ENCODE data around the gene LHPP. TPM values are rescaled to one million over a fixed set of nuclear protein-coding genes. Genes with fewer than 3 reads are reported as not detected.
A peak's percentile ranks its signal among the peaks of the same experiment; 100 is the strongest.
"Not testable (repeated sequence)": the region's sequence is repeated elsewhere in the genome, so short reads cannot be mapped to it uniquely, and the experiment has no call there.

The LHPP gene
- total and polyA plus RNA-seq, 10 donors = 16.8 to 36.8 (median 23.5) TPM

DNA sequence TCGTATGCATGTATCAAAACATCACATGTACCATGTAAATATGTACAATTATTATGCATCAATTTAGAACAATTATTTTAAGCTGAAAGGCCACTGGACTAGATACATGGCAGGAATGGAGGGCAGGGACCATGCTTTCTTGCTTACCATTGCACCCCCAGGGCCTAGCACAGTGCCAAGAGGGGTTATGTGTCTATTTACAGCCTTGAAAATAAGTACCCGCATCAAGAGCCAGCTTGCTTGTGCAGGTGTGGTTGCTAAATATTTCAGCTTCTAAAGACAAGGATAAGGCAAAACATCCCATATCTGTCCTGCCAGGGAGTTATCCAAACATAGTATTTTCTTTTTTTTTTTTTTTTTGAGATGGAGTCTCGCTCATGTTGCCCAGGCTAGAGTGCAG is 28.2 kb upstream of the LHPP start:
- TF ChIP-seq, protein P1, sequence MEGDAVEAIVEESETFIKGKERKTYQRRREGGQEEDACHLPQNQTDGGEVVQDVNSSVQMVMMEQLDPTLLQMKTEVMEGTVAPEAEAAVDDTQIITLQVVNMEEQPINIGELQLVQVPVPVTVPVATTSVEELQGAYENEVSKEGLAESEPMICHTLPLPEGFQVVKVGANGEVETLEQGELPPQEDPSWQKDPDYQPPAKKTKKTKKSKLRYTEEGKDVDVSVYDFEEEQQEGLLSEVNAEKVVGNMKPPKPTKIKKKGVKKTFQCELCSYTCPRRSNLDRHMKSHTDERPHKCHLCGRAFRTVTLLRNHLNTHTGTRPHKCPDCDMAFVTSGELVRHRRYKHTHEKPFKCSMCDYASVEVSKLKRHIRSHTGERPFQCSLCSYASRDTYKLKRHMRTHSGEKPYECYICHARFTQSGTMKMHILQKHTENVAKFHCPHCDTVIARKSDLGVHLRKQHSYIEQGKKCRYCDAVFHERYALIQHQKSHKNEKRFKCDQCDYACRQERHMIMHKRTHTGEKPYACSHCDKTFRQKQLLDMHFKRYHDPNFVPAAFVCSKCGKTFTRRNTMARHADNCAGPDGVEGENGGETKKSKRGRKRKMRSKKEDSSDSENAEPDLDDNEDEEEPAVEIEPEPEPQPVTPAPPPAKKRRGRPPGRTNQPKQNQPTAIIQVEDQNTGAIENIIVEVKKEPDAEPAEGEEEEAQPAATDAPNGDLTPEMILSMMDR (IDR thresholded peaks at IDR 0.05 in 8 of 11, conservative IDR thresholded peaks at IDR 0.05 in 3 of 11) = no peak
- no peak for TF ChIP-seq POLR2A (IDR thresholded peaks at IDR 0.05)
- Histone ChIP-seq H3K36me3 (no peaks in the 10 kb centered on the region), H3K27ac (no peak overlapping the region), H3K4me1 (peaks cover 0 to 4% (median 0%) of the 10 kb centered on the region in 6 donors), H3K27me3 (replicated peaks in 1 of 7) (peaks cover 0 to 19% (median 0%) of the 10 kb centered on the region in 7 donors), H3K4me3 (no peak overlapping the region), H3K9me3 (no peaks in the 10 kb centered on the region)
- intact Hi-C loops (cut with DNase I; ENCODE audit: low total_unique reads) = no loop called here
- WGBS, 5 donors = 77 to 94% (median 87%) methylated on average over 3 of the region's 3 CpGs
- DNase-seq = no peak

DNA sequence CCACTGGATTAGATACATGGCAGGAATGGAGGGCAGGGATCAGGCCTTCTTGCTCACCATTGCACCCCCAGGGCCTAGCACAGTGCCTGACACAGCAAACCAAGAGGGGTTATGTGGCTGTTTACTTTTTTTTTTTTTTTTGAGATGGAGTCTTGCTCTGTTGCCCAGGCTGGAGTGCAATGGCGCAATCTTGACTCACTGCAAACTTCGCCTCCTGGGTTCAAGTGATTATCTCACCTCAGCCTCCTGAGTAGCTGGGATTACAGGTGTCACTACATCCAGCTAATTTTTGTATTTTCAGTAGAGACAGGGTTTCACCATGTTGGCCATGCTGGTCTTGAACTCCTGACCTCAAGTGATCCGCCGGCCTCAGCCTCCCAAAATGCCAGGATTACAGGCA is 25.9 kb upstream of the LHPP start:
- H3K9me3 ChIP-seq; H3K4me1 ChIP-seq; H3K36me3 ChIP-seq; intact Hi-C loops (cut with DNase I; ENCODE audit: low total_unique reads); H3K27ac ChIP-seq; H3K4me3 ChIP-seq; DNase-seq: not testable (repeated sequence)
- WGBS, 5 donors = 88 to 96% (median 89%) methylated on average over 4 of the region's 4 CpGs
- peaks cover 0 to 12% (median 0%) of the 10 kb centered on the region in 7 donors for H3K27me3 ChIP-seq (replicated peaks in 1 of 7)

DNA sequence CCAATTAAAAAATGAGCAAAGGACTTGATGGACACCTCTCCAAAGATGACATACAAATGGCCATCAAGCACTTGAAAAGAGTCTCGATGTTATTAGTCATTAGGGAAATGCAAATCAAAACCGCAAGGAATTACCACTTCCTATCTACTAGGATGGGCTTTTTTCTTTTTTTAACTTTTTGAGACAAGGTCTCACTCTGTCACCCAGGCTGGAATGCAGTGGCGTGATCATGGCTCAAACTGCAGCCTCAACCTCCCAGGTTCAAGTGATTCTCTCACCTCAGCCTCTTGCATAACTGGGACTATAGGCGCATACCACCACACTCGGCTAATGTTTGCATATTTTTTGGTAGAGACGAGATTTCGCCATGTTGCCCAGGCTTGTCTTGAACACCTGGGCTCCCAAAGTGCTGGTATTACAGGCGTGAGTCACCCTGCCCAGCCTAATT is 25.4 kb upstream of the LHPP start:
- 53 to 70% (median 56%) methylated on average over 8 of the region's 8 CpGs for WGBS, 5 donors
- Histone ChIP-seq H3K4me3 (no peak overlapping the region), H3K36me3 (no peaks in the 10 kb centered on the region), H3K4me1 (peaks cover 0 to 4% (median 0%) of the 10 kb centered on the region in 6 donors), H3K9me3 (no peaks in the 10 kb centered on the region), H3K27ac (no peak overlapping the region), H3K27me3 (replicated peaks in 1 of 7) (peaks cover 0 to 9% (median 0%) of the 10 kb centered on the region in 7 donors)
- TF ChIP-seq POLR2A (IDR thresholded peaks at IDR 0.05) (no peak), POLR2AphosphoS5 (IDR thresholded peaks at IDR 0.05) (no peak)
- TF ChIP-seq, protein P1 (IDR thresholded peaks at IDR 0.05 in 8 of 11, conservative IDR thresholded peaks at IDR 0.05 in 3 of 11) = no peak
- intact Hi-C loops (cut with DNase I; ENCODE audit: low total_unique reads) = no loop called here
- no peak for DNase-seq

DNA sequence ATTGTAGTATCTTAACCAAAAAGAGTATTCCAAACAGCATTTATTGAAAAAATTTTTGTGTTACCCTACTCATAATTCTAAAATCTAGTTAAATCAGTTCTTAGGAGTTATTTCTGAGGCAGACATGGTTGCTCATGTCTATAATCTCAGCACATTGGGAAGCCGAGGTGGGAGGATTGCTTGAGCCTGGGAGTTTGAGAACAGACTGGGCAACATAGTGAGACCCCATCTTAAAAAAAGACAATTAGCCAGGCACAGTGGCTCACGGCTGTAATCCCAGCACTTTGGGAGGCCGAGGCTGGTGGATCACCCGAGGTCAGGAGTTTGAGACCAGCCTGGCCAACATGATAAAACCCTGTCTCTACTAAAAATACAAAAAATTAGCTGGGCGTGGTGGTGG is 19.9 kb upstream of the LHPP start:
- DNase-seq; H3K4me1 ChIP-seq; H3K9me3 ChIP-seq; H3K27ac ChIP-seq; intact Hi-C loops (cut with DNase I; ENCODE audit: low total_unique reads); H3K36me3 ChIP-seq; H3K4me3 ChIP-seq: not testable (repeated sequence)
- WGBS, 5 donors = 80 to 89% (median 86%) methylated on average over 5 of the region's 5 CpGs
- peaks cover 0 to 60% (median 9%) of the 10 kb centered on the region in 7 donors for H3K27me3 ChIP-seq (replicated peaks in 1 of 7)

DNA sequence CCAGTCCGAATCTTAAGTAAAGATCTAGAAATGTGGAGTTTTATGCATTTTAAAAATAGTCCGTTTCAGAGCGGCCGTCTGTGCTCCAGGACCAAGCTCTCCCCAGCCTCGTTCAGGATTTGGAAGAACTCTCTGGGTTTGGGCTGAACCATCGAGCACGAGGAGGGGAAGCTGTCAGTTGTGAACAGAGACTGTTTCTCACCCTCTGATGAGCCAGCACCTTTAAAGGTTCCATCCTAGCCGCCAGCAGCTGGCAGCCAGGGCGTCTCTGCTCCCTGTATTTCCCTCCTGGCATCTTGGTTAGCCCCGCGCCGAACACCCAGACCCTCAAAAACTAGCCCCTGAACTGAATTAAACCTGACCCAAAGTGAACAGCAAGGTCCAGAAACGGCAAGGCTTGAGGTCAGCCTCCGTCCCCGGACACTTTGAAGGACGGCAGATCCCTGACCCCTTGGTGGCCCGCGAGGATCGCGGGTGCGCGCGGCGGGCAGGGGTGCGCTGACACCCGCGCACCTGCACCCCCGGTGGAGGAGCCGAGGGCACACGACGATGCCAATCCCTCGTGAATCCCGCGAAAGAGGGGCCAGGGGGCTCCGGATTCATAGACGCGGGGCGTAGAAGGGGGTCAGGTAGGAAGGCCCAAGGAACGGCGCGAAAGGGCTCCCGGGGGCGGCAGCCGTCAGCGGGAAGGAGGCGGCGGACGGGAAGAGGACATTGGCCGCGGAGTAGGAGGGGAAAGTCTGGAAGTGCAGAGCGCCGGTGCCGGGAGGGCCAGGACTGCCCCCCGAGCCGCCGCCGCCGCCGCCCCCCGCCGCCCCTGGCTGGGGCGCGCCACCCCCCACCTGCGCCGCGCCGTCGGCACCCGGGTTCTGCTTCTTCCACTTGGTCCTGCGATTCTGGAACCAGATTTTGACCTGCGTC is 14.5 kb upstream of the LHPP start:
- no peak for TF ChIP-seq POLR2A (IDR thresholded peaks at IDR 0.05)
- TF ChIP-seq, protein P1 (IDR thresholded peaks at IDR 0.05 in 8 of 11, conservative IDR thresholded peaks at IDR 0.05 in 3 of 11) = no peak
- TF ChIP-seq POLR2AphosphoS5 (IDR thresholded peaks at IDR 0.05) = no peak
- Histone ChIP-seq H3K9me3 (no peaks in the 10 kb centered on the region), H3K27me3 (replicated peaks in 1 of 7) (peaks cover 0 to 97% (median 63%) of the 10 kb centered on the region in 7 donors), H3K4me1 (peaks cover 22 to 43% (median 37%) of the 10 kb centered on the region in 6 donors), H3K4me3 (peak overlapping the region in 6 of 8 donors; percentile 17 to 59 (median 27)), H3K36me3 (no peaks in the 10 kb centered on the region), H3K27ac (no peak overlapping the region)
- 12 to 14% (median 14%) methylated on average over 55 to 71 of the region's 71 CpGs for WGBS, 5 donors
- intact Hi-C loops (cut with DNase I; ENCODE audit: low total_unique reads) = no loop called here
- no peak for DNase-seq

Data from spleen (tissue), 11 donors.